ENCODE measurements around the gene KIN. TPM values are rescaled to one million over a fixed set of nuclear protein-coding genes. Genes with fewer than 3 reads are reported as not detected.

The KIN gene
- total RNA-seq, 1 experiment from 2014 or later: 23.4 TPM

DNA sequence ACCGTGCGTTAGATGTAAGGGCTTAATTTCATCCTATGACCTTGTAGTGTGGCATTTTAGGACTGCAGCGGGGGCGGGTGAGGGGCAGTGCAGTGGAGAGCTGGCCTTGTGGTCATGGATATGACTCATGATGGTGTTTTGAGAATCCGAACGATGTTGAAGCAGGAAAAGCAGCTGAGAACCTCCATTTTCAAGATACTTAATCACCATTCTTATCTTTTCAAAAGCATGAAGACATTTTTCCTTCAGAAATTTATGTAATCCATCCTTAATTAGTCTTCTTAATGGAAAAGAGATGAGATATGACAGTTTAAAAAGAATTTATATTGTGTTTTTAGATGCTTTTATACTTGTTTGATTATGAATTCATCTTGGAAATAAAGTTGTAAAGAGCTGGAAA, 9.8 kb upstream of the KIN start:
- no peak overlapping the region for H2BK5ac ChIP-seq (ENCODE audit: insufficient read length, low read length)
- H3K9me3 ChIP-seq (ENCODE audit: control insufficient read depth, low read depth, low read length): no peaks in the 10 kb centered on the region
- no peak overlapping the region for H4K8ac ChIP-seq (replicated peaks; ENCODE audit: insufficient read length, low read depth, low read length)
- DNase-seq: no peak
- no peaks in the 10 kb centered on the region for H4K20me1 ChIP-seq (ENCODE audit: control insufficient read depth, insufficient read depth, insufficient read length)
- H3K4me1 Mint-ChIP-seq: no peaks in the 10 kb centered on the region; a peak in 1 of 4 replicates
- H2BK120ac ChIP-seq (ENCODE audit: low read depth, low read length, poor library complexity, severe bottlenecking): no peak overlapping the region
- no peak overlapping the region for H2BK12ac ChIP-seq (ENCODE audit: insufficient read length, low read depth, low read length)
- H2BK15ac ChIP-seq (ENCODE audit: low read depth, low read length): no peak overlapping the region
- H2AFZ ChIP-seq (ENCODE audit: low read length): no peak overlapping the region
- TF ChIP-seq, protein P1, sequence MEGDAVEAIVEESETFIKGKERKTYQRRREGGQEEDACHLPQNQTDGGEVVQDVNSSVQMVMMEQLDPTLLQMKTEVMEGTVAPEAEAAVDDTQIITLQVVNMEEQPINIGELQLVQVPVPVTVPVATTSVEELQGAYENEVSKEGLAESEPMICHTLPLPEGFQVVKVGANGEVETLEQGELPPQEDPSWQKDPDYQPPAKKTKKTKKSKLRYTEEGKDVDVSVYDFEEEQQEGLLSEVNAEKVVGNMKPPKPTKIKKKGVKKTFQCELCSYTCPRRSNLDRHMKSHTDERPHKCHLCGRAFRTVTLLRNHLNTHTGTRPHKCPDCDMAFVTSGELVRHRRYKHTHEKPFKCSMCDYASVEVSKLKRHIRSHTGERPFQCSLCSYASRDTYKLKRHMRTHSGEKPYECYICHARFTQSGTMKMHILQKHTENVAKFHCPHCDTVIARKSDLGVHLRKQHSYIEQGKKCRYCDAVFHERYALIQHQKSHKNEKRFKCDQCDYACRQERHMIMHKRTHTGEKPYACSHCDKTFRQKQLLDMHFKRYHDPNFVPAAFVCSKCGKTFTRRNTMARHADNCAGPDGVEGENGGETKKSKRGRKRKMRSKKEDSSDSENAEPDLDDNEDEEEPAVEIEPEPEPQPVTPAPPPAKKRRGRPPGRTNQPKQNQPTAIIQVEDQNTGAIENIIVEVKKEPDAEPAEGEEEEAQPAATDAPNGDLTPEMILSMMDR (conservative IDR thresholded peaks at IDR 0.05): no peak
- no peak overlapping the region for H4K91ac ChIP-seq (ENCODE audit: insufficient read length, low read depth, low read length)
- H3K79me1 ChIP-seq (ENCODE audit: insufficient read depth, low read depth, low read length, poor library complexity, severe bottlenecking): no peaks in the 10 kb centered on the region
- no peak overlapping the region for H3K4ac ChIP-seq (ENCODE audit: low read depth, low read length)
- no CpG with 5 or more reads among the region's 6 CpGs for WGBS (ENCODE audit: extremely low coverage, insufficient read length, low lambda C conversion rate)
- H2BK20ac ChIP-seq (ENCODE audit: low read depth, low read length, poor library complexity, severe bottlenecking): no peak overlapping the region
- H3K23me2 ChIP-seq (ENCODE audit: insufficient read length, low read depth, low read length, poor library complexity, severe bottlenecking): no peaks in the 10 kb centered on the region
- H3K9me3 Mint-ChIP-seq: no peaks in the 10 kb centered on the region
- no peaks in the 10 kb centered on the region for H3K4me1 ChIP-seq (ENCODE audit: insufficient read depth, low read length)
- H3K18ac ChIP-seq (ENCODE audit: insufficient read length, low read depth, low read length): no peak overlapping the region
- H3K27me3 ChIP-seq (ENCODE audit: insufficient read depth, low read length): no peaks in the 10 kb centered on the region
- H3K4me2 ChIP-seq (ENCODE audit: insufficient read depth, insufficient read length, low read length): no peak overlapping the region
- H4K5ac ChIP-seq (ENCODE audit: insufficient read length, low read depth, low read length): no peak overlapping the region
- no peak overlapping the region for H3T11ph ChIP-seq (ENCODE audit: low read length)
- H3K14ac ChIP-seq (ENCODE audit: insufficient read depth, low read length): no peak overlapping the region
- peaks cover 11% of the 10 kb centered on the region; the same call in 1 of the 2 replicates for H3K79me2 ChIP-seq (ENCODE audit: insufficient read depth, low read length)
- H3K27ac ChIP-seq (ENCODE audit: insufficient read length, low read depth, low read length): no peak overlapping the region
- no peaks in the 10 kb centered on the region for H3K27me3 Mint-ChIP-seq (ENCODE audit: low read depth)
- H3K36me3 Mint-ChIP-seq (ENCODE audit: insufficient read depth in 1 of 3, low read depth in 3 of 3): peaks cover 29 to 61% (median 58%) of the 10 kb centered on the region in 3 experiments; a peak in 6 of 7 replicates
- H3K56ac ChIP-seq (ENCODE audit: insufficient read length, low read depth, low read length): no peak overlapping the region
- no peak overlapping the region for H3K9ac ChIP-seq (ENCODE audit: extremely low read depth, insufficient read length, low read length)
- no peak overlapping the region for H3K23ac ChIP-seq (ENCODE audit: insufficient read length, low read depth, low read length)
- no peak overlapping the region for H3K4me3 Mint-ChIP-seq
- H2AK5ac ChIP-seq (ENCODE audit: insufficient read length, low read length): no peak overlapping the region
- H3K27ac Mint-ChIP-seq: no peak overlapping the region
